ENCODE data around the gene MAPK10.

GRCh38 chr4:86131456-86131855 lies 228.4 kb downstream of the MAPK10 start:
- no peak for TF ChIP-seq CTCF (IDR thresholded peaks at IDR 0.05)
- TF ChIP-seq POLR2AphosphoS5 (IDR thresholded peaks at IDR 0.05) = no peak
- TF ChIP-seq POLR2A (IDR thresholded peaks at IDR 0.05) = no peak

Measured in prostate gland (tissue), 2 donors.